Skin of body (tissue), 2 donors: Measurements from ENCODE around the gene JAM2. TPM values are rescaled to one million over a fixed set of nuclear protein-coding genes. Genes with fewer than 3 reads are reported as not detected.
"Not testable (repeated sequence)": the region's sequence is repeated elsewhere in the genome, so short reads cannot be mapped to it uniquely, and the experiment has no call there.

Source experiments
- DNase-seq: peaks from one replicate; lab custom pipeline; 2025; lab: John Stamatoyannopoulos, UW
- total RNA-seq: library from RNA; depleted of rRNA; stranded (reverse); fragments of >200 nt; gene quantifications from one replicate; pipeline ENCODE4 v1.2.3, GENCODE V29; 2014

Gene JAM2, protein sequence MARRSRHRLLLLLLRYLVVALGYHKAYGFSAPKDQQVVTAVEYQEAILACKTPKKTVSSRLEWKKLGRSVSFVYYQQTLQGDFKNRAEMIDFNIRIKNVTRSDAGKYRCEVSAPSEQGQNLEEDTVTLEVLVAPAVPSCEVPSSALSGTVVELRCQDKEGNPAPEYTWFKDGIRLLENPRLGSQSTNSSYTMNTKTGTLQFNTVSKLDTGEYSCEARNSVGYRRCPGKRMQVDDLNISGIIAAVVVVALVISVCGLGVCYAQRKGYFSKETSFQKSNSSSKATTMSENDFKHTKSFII
- total RNA-seq, result 29.0 TPM

DNA sequence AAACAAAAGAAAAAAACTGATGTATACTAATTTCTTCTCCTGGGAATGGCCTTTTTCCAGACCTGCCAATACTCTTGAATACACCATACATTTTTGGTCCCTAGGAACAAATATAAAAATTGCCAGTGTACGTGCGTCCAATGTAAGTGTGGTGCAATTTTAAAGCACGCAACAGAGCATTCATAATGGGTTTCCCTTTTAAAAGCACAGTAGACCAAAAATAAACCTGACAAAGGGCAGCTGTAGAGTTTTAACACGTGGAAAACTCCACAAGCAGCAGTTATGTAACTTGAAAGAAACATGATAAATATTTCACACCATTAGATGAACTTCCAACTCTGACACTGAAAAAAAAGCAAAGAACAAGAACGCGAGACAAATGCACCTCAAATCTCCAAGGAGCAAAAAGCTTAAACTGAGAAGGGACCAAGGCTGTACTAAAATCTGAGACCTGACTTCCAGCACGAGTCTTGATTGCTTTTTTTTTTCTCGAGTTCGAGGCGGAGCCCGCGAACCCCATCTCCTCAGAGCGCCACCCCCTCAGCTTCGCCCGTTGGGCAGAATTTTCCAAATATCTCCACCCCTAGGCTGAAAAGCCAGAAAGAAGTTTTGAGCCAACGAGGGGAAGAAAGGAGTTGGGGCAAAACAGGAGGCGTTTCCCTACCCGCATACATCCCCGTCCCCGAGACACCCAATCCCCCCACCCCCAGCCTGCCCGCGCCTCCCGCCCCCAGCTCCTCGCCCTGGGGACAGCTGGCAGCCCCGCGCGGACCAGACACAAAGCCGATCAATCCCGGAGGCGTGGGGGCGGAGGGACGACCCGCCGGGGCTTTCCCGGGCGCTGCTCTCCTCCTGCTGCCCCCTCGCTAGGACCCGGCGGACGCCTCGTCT lies at the start of gene JAM2:
TSS of gene JAM2 (plus strand) at position 599 of the 891 bp plus-strand sequence. CDS start 564 bp downstream, outside the sequence.
- peak; percentile 29 for DNase-seq

DNA sequence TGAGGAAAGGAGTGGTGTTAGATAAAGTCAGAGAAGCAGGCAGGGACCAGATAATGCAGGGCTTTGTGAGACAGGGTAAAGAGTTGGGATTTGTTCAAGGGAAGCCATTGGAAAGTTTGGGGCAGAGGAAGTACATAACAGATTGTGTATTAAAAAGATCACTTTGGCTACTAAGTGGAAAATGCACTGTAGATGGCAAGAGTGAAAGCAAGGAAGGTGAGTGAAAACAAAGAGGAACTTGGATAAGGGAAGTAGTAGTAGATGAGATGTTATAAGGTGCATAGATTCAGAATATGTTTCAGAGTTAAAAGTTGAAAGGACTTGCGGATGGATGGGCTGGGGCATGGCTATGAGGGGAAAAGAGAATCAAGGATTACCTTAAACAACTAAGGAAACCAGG lies 49.2 kb upstream of the JAM2 start:
- DNase-seq, result no peak

DNA sequence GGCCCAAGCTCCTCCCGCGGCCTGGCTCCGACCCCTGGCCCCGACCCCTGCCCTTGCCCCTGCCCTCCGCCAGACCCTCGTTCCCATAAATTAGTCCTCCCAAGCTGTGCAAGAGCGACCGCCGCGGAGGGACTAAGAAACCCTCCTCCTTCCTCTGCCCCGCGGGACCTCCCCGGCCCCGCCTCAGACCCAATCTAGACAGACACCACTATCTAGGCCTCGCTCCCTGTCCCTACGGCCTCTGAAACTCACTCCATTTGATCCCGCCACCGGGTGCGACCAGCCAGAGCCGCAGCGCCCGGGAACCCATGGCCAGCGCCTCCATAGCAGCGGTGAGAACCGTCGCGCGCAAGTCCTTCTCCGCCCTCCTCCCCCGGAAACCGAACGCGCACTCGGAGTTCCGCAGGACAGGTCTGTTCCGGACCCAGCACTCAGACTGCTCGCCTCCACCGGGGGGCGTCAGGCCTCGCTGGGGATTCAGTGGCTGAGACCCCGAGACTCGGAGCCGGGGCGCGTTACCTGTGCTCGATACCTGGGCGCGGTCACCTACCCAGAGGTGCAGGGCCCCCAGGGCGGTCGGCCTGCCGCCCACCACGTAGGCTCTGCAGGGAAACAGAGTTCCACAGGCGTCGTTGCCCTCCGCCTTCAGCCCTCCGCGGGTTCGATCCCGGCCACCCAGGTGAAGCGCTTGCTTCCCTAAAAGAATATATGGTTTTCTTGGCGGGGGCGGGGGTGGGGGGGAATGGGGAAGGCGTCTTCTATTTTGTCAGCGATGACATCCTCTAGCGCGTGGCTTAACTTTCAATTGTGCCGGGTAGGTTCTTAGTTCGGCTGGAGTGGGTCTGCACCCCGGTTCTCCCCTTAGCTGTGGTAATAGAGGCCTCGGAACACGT lies 31.7 kb upstream of the JAM2 start, which contains the start of gene MRPL39:
TSS of gene MRPL39 (minus strand) at position 331 of the 893 bp plus-strand sequence. CDS start at position 325, 6 bp downstream.
- DNase-seq, result peak; percentile 62

GRCh38 chr21:25608044-25608737 lies 30.9 kb upstream of the JAM2 start:
- DNase-seq, result peak; percentile 85

DNA sequence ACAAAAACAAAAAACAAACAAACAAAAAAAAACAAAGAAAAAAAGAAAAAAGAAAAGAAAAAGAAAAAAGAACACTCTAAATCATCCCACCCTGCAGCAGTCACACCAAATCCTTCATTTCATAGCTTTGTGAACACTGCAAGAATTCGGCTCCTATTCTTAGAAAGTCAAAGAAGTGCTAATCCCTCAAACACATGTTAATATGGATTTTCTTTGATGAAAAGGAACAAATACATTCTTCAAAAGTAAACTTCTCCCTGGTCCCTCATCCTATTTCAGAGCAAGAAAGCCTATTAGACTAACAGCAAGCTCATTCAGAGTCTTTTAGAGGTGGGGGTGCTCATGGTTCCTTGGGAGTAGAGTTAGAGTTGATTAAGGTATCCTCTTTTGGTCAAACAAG lies 24.6 kb upstream of the JAM2 start:
- no peak for DNase-seq

GRCh38 chr21:25615880-25616279 lies 23.2 kb upstream of the JAM2 start:
- no peak for DNase-seq

DNA sequence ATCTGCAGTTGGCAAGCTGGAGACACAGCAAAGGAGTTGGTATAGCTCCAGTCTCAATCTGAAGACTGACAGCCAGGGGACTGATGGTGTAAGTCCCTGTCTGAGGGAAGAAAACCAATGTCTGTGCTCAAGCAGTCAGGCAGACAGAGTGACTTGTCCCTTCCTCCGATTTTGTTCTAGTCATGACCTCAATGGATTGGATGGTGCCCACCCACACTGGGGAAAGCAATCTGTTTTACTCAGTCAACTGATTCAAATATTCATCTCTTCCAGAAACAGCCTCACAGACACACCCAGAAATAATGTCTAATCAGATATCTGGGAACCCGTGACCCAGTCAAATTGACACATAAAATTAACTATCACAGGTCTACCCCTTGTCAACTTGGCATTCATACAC lies 19.9 kb upstream of the JAM2 start:
- no peak for DNase-seq

- no peak for DNase-seq
Measured at GRCh38 chr21:25624511-25624910, 14.5 kb upstream of the JAM2 start.

- DNase-seq, result no peak
Measured at GRCh38 chr21:25625036-25625435, 14.0 kb upstream of the JAM2 start.

DNA sequence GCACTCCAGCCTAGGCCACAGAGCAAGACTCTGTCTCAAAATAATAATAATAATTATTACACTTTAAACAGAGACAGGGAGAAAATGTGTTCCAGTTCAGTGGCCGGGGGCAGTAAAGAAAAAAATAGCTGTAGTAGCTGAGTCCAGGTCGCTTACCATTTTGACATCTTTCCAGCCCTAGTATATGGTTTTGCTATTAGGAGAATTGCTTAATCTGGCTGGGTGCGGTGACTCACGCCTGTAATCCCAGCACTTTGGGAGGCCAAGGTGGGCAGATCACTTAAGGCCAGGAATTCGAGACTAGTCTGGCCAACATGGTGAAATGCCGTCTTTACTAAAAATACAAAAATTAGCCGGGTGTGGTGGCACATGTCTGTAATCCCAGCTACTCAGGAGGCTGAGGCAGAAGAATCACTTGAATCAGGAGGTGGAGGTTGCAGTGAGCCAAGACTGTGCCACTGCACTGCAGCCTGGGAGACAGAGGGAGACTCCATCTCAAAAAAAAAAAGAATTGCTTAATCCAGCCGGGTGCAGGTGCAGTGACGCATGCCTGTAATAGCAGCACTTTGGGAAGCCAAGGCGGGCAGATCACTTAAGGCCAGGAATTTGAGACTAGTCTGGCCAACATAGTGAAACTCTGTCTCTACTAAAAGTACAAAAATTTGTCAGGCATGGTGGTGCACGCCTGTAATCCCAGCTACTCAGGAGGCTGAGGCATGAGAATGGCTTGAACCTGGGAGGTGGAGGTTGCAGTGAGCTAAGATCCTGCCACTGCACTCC lies 13.1 kb upstream of the JAM2 start:
- DNase-seq, result not testable (repeated sequence)

DNA sequence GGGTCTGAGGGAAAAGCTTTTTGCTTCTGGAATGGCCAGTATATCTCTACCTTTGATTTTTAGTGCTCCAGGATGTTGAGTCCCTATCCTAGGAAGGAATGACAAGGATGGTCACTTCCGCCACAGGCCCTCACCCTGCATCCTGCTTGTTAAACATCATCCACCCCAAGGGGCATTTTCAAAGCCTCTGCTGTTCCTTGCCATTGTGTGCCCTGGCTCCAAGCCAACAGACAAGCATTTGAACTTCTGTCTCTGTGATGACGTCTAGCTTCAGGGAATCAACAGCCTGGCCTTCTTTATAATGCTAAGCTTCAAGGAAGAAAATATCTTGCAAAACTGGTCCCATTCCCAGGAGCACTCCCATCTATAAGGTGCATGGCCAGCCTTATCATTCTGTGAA lies 12.3 kb upstream of the JAM2 start:
- no peak for DNase-seq

- no peak for DNase-seq
Measured at GRCh38 chr21:25632296-25632695, 6.8 kb upstream of the JAM2 start.

- DNase-seq, result no peak
Measured at GRCh38 chr21:25635310-25635709, 3.7 kb upstream of the JAM2 start.

DNA sequence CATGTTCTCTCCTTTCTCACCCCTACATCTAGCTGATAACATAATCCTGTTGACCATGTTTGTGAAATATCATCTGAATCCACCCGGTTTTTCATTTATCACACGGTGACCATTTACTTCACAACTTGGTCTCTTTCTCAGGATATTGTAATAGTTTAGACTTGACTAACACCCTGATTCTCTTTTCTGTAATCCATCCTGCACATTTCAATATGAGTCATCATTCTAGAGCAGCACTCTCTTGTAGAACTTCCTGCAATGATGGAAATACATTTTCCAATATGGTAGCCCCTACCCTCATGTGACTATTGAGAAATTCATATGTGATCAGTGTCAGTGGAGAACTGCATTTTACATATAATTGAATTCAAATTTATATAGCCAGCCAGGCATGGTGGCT lies 2.3 kb upstream of the JAM2 start:
- DNase-seq, result no peak

DNA sequence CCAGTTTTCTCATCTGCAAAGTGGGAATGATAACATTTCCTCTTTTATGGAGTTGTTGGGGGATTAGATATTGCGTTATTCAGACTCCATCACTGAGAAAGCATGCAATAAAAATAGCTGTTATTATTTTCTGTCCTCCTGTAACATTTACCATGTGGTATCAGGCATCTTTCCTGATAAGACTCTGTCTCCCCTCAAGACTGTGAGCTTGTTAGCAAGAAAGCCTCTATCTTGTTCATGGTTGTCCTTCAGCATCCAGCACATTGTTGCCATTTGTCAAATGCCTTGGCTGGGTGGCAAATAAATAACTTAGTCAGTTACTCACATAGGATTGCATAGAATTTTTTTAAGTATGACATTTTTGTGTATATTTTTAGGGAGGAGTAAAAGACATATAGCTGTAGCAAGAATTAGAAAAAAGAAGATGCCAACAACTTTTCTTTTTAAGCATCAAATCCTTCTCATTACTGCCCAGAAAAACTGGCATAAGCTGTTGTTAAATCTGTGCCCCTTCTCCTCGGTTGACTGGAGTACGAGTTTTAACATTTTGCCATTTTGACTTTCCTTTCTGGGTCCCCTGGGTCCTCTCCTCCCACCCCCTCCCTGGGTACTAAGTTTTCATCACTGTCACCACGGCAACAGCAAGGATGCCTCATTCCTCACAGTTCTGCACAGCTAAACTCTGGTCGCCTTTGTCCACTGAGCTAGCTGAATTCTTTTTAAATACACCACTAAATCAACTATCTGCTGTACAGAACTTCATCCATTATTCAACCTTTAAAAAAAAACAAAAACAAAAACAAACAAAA lies 1.0 kb upstream of the JAM2 start:
- DNase-seq, result no peak

DNA sequence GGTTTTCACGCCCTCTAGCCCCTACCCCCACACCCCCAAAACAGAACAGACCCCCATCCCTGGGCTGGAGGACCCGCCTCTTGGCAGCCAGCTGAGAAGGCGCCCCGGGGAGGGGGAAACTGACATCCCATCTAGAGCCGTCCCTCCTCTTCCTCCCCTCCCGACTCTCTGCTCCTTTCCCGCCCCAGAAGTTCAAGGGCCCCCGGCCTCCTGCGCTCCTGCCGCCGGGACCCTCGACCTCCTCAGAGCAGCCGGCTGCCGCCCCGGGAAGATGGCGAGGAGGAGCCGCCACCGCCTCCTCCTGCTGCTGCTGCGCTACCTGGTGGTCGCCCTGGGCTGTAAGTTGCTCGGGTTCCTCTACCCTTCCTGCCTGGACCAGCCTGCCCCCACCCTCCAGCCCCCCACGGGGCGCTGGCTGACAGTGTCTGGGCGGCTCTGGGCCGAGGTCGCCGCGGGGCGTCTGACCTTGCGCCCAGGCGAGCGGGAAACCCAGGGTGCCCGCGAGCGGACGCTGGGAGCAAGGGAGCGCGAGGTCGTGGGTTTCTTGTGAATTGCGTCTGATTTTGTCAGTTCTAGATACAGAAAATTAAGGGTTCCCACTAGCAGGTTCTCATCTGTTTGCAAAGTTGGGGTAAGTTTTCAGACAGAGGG lies 618 bp downstream of the JAM2 start:
- DNase-seq, result no peak

- no peak for DNase-seq
Measured at GRCh38 chr21:25640202-25640942, 1.3 kb downstream of the JAM2 start.

DNA sequence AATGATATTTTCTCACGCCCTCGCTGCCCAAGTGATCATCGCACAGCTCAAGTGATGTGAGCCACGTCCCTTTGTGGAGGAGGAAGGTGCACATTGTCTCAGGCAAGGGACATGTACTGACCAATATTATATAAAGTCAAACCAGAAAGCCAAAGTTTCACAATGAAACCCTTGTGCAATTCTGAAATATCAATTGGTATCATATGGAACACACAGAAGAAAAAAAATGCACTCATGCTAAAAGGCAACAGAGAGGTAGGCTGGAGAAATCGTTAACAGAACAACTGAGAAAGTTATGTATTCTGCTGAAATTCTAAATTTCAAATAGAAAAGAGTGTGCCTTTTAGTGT lies 1.9 kb downstream of the JAM2 start:
- DNase-seq, result no peak
